Right ventricle myocardium inferior (tissue), 1 donor: ENCODE data around the gene KRT28. TPM values are rescaled to one million over a fixed set of nuclear protein-coding genes. Genes with fewer than 3 reads are reported as not detected.

Source experiments
- ATAC-seq: fragments of 200-7000 bp; cut with Tn5 transposase; one replicate; pipeline ENCODE4 v1.9.1; 2020; ENCODE audit warnings: mild to moderate bottlenecking, moderate library complexity
- DNase-seq: peaks from one replicate; pipeline ENCODE4 v3.0.0; 2021; ENCODE audit errors: missing footprints
- intact Hi-C: fragments of 100-400 bp; cut with DNase I; formaldehyde crosslinking; loops from one replicate; pipeline ENCODE4 v1.11.0; 2022
- long read RNA-seq: library from polyadenylated mRNA; unstranded; transcript quantifications from one replicate; pipeline ENCODE4 v2.0.0, GENCODE V29; 2021
- total RNA-seq: library from RNA; stranded (reverse); fragmentation: NEBNext Ultra II Directional; extraction: Animal tissue kit (Norgen Biotek cat#: 25700); gene quantifications from one replicate; pipeline ENCODE4 v1.2.1, GENCODE V29; 2021
- donor health status: DM: no; HTN: yes; CAD: no; lungs with severe emphysema.

The KRT28 gene, protein sequence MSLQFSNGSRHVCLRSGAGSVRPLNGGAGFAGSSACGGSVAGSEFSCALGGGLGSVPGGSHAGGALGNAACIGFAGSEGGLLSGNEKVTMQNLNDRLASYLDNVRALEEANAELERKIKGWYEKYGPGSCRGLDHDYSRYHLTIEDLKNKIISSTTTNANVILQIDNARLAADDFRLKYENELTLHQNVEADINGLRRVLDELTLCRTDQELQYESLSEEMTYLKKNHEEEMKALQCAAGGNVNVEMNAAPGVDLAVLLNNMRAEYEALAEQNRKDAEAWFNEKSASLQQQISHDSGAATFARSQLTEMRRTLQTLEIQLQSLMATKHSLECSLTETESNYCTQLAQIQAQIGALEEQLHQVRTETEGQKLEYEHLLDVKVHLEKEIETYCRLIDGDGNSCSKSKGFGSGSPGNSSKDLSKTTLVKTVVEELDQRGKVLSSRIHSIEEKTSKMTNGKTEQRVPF
- not detected for total RNA-seq
- long read RNA-seq = 0 reads

DNA sequence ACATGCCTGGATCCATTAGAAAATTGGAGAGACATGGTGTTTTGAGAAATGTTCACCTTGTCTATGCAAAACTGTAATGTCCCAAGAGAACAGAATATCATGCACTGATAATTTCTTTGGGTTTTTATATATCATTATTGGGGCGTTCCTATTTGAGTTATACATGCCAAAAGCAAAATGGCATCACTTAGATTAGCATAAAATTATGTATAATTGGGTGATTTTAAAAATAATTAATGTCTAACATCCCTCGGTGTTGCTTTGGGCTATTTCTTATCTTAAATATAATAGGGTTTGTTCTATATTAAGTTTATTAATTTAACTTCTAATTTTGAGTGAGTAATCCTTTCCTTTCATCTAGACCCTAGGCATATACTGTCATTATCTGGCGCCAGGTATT is at the start of gene KRT28:
Gene KRT28 (minus strand): TSS at position 101 of the 400 bp plus-strand sequence. CDS start 66 bp downstream, at position 35.
- no peak for ATAC-seq
- intact Hi-C loops = loop anchor here (5.0 kb wide), 1 partner anchor 522 kb away; no protein-coding TSS in a partner anchor
- no peak for DNase-seq

DNA sequence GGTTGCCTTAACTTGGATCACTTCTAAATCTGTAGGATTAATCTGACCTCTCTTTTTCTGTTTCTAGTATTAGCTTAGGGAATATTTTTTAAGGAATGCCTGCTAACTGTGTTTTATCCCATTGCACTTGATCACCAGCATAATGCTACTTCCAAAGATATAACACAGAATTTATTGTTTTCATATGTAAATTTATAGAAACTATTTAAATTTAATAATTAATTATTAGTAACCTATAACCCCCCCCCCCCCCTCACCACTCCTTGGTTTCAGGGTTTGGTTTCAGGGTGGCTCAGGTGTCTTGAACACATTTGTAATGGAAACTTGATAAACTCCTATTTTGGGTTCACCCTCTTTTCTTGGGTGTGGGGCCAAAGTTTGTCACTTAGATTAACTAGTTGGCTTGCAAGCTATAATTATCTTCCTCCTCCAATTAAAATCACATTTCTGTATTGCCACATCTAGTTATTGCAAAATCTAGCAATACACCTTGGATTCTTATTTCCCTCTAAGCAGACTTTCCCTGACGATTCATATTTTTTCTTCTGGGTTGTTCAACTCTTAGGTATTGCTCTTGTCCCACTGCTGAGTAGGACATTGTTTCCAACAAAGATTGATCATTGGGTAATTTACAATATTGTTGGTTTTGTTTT is 49.0 kb upstream of the KRT28 start:
- ATAC-seq (no peak), DNase-seq (no peak)
- intact Hi-C loops = no loop called here

DNA sequence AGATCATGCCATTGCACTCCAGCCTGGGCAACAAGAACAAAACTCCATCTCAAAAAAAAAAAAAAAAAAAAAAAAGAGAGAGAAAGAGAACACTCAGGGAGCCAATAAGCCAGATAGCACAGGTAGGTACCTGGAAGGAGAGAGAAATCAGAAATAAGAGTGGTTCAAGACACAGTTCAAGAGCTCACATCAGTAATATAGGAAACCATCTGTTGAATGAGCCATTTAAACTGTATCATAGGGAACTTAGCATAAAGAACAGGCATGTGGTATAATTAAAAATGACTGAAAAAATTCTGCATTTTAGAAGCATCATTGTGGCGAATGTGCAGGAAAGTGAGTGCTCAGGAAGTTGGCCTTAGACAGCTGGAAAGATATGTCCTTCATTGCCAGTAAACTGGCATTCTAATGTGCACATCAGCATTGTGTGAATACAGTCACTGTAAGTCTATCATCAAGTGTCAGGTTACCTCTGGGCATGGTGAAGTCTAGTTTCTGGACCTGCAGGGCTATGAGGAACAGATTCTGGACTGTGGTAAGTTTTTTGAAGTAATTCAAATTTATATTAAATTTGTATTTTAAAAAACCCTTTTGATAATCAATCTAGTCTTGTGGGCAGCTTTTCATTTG is 46.9 kb upstream of the KRT28 start:
- DNase-seq (no peak), ATAC-seq (no peak)
- intact Hi-C loops = no loop called here

DNA sequence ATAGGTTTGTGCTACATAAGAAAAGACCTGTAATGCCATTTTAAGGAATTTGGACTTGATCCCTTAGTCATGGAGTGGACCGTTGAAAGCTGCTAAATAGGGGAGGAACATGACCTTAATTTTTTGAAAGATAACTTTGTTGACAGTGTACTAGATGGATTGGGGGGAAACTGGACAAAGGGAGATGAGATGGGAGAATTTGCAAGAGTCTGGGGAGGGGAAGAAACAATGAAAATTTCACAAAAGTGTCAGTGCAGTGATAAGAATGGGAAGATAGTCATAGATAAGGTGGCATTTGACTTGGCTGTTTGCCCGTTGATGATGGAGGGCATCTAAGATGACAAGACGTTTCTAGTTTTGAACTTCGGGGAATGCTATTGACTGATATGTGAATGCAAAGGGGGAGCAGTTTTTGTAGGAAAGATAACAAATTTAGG is 44.9 kb upstream of the KRT28 start:
- DNase-seq (no peak), ATAC-seq (no peak)
- intact Hi-C loops = no loop called here

- ATAC-seq = no peak
- DNase-seq = no peak
- intact Hi-C loops = no loop called here
Observed at GRCh38 chr17:40843242-40843641, 43.5 kb upstream of the KRT28 start.

DNA sequence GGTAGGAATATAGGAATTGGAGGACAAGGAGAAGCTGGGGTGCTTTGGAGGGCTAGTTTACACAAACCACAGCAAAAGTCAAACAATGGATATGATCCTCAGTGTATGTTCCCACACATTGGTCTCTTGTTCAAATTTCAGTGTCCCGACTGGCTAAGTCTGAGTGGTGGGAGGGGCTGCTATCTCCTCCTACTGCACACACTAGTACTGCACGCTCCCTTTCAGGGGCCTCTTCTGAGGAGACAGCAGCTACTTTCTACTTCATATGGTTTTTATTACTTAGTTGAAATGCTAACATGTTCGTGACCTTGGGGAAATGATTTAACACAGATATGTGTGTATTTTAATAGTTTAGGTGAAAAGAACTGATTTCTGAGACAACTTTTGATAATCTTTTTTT is 41.5 kb upstream of the KRT28 start:
- intact Hi-C loops = no loop called here
- no peak for ATAC-seq
- no peak for DNase-seq

GRCh38 chr17:40839194-40839593 is 39.4 kb upstream of the KRT28 start:
- ATAC-seq (no peak), DNase-seq (no peak)
- intact Hi-C loops = no loop called here

DNA sequence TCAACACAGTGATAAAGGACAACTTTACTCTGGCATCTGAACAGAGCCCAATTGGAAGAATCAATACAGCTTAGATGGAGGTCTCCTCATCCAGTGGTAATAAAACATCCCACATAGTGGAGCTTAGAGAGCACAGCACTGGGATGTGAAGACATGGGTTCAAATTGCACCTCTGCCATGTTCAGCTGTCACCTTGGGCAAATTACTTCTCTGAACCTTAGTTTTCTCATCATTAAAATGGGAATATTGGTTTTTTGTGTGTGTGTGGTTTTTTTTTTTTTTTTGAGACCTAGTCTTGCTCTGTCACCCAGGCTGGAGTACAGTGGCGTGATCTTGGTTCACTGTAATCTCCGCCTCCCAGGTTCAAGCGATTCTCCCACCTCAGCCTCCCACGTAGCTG is 36.3 kb upstream of the KRT28 start:
- DNase-seq (no peak), ATAC-seq (no peak)
- intact Hi-C loops = no loop called here

DNA sequence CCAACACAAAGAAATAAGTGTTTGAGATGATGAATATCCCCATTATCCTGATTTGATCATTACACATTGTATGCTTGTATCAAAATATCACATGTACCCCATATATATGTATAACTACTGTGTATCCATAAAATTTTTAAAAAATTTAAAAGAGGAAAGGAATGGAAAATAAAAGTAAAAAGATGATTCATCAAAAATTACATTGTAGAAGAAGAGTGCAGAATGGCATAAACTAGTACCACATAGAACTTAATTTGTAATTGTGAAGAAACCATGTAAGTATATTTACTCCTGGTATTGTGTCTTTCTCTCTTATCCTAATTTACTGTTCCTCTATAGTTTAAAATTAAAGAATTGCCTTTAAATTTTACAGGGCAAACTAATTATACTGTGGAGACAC is 34.1 kb upstream of the KRT28 start:
- ATAC-seq (no peak), DNase-seq (no peak)
- intact Hi-C loops = no loop called here

DNA sequence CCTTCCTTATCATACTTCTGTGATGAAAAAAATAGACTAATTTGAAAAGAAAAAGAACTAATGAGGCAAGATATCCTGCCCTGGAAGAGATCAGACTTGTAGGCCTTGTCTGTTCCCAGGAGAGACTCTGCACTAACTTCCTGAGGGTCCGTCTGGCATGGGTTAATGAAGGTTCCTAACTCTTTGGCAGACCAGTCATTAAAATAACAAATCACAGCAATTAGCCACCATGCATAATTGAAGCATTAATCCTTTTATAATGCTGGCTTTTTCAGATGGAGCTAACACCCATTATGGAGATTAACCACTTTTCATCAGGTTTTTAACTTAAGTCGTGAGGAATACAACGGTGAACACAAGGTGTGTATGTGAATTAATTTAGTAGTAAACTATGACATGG is 33.1 kb upstream of the KRT28 start:
- intact Hi-C loops = no loop called here
- no peak for DNase-seq
- ATAC-seq = no peak

- DNase-seq = no peak
- ATAC-seq = no peak
- intact Hi-C loops = no loop called here
Observed at GRCh38 chr17:40830085-40830776, 30.5 kb upstream of the KRT28 start.

DNA sequence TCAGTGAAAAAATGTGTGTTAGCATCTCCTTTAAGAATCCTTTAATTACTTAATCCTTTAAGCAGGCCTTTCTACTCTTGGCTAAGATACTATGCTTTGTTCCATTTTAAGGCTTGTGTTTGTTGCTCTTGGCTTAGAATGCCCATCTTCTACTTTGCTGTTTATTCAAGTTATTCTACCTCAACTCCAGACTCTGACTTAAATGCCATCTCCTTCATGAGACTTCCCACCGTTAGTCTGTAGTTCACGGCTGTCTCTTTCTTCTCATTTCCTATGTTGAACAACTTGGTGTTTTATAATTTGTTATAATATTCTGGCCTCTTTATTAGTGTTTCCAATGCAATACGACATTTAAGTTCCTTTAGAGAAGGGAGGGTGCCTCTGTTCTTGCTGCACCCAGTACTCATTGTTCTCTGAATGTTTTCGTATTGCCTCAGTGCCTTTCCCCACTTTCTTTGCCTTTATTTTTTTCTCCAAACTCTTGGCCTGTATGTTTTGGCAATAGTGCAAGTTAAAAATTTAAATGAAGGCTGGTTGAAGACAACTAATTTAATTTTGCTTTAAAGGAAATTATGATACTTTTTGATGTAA is 28.8 kb upstream of the KRT28 start:
- DNase-seq (no peak), ATAC-seq (no peak)
- intact Hi-C loops = no loop called here

- intact Hi-C loops = no loop called here
- DNase-seq = no peak
- no peak for ATAC-seq
Observed at GRCh38 chr17:40827746-40828453, 28.1 kb upstream of the KRT28 start.

DNA sequence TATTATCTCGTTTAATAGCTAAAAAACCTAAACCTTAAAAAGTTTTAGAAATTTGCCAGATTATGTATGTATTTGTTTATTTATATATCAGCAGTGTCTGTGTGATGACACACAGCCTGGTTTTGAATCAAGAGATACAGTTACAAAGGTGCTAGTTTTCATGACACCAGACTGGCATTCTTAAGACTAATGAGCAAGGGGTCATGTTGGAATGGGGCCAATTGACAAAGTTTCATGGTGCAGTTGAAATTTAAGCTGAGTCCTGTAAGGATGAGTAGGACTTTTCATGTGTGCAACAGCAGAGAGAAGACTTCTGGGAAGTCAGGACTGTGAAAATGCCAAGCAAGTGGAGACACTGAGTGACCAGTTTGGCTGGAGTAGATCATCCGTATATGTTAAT is 25.8 kb upstream of the KRT28 start:
- DNase-seq (no peak), ATAC-seq (no peak)
- intact Hi-C loops = no loop called here

GRCh38 chr17:40824015-40824832 is 24.5 kb upstream of the KRT28 start:
- no peak for ATAC-seq

DNA sequence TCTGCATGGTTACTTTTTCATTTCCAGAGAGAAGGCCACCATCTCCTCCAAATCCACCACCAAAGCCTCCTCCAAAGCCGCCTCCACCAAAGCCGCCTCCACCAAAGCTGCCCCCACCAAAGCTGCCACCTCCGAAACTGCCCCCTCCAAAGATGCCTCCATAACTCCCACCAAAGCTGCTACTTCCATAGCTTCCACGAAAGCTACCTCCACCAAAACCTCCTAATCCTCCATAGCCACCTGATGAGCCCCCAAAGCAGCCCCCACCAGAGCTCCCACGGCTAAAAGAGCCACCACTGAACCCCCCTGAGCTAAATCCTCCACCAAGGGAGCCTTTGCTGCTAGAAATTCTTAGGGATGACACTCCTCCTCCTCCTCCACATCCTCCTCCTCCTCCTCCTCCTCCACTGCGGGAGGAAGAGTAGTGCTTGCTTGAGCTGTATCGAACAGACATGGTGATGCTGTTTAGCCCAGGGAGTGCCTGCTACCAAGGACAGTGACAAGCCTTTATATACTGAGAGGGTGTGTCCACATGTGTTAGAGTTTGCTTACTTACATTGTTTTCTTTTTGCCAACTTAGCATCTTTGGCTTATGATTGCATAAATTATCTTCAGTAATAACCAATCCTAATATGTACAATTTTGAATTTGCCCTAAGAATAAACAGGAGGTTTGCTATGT is 22.5 kb upstream of the KRT28 start, which contains the start of gene KRT10:
Gene KRT10 (minus strand): TSS at position 483 of the 681 bp plus-strand sequence. CDS start 29 bp downstream, at position 454.
- DNase-seq (no peak), ATAC-seq (no peak)
- intact Hi-C loops = no loop called here

More at GRCh38 chr17:40824015-40824832, 24.5 kb upstream of the KRT28 start:
- DNase-seq = no peak
- intact Hi-C loops = no loop called here

- ATAC-seq (no peak), DNase-seq (no peak)
- intact Hi-C loops = no loop called here
Observed at GRCh38 chr17:40821536-40821935, 21.8 kb upstream of the KRT28 start.
